CD4-positive, alpha-beta T cell treated with Interleukin-17A for 4 hours (primary cell): ENCODE measurements around the gene SPATA3.

Experiments used
- DNase-seq: peaks from one replicate; pipeline ENCODE4 v3.0.0-alpha.2; 2020; ENCODE audit warnings: mixed read lengths

SPATA3 gene

GRCh38 chr2:230968921-230969658 is 26.8 kb upstream of the SPATA3 start:
- no peak for DNase-seq

- no peak for DNase-seq
Measured at GRCh38 chr2:230969659-230970015, 26.3 kb upstream of the SPATA3 start.

GRCh38 chr2:230972046-230972445 is 23.9 kb upstream of the SPATA3 start:
- no peak for DNase-seq

- peak; percentile 74 for DNase-seq
Measured at GRCh38 chr2:230974096-230974913, 21.6 kb upstream of the SPATA3 start.

GRCh38 chr2:230975927-230976326 is 20.0 kb upstream of the SPATA3 start:
- no peak for DNase-seq

- DNase-seq: no peak
Measured at GRCh38 chr2:230976671-230977171, 19.2 kb upstream of the SPATA3 start.

GRCh38 chr2:230980468-230980867 is 15.5 kb upstream of the SPATA3 start:
- no peak for DNase-seq

- peak; percentile 53 for DNase-seq
Measured at GRCh38 chr2:230981704-230982103, 14.2 kb upstream of the SPATA3 start.

GRCh38 chr2:230982126-230982525 is 13.8 kb upstream of the SPATA3 start:
- DNase-seq: no peak

- DNase-seq: no peak
Measured at GRCh38 chr2:230982528-230982927, 13.4 kb upstream of the SPATA3 start.

- DNase-seq: no peak
Measured at GRCh38 chr2:230983566-230983965, 12.4 kb upstream of the SPATA3 start.

GRCh38 chr2:230984393-230985220 is 11.3 kb upstream of the SPATA3 start:
- DNase-seq: no peak

- no peak for DNase-seq
Measured at GRCh38 chr2:230985519-230986231, 10.2 kb upstream of the SPATA3 start.

GRCh38 chr2:230986520-230987136 is 9.3 kb upstream of the SPATA3 start:
- no peak for DNase-seq

- DNase-seq: peak; percentile 87
Measured at GRCh38 chr2:230987137-230988020, 8.5 kb upstream of the SPATA3 start.

GRCh38 chr2:230989731-230990130 is 6.2 kb upstream of the SPATA3 start:
- no peak for DNase-seq

GRCh38 chr2:230990131-230990898 is 5.6 kb upstream of the SPATA3 start:
- DNase-seq: no peak

GRCh38 chr2:230990899-230991150 is 5.1 kb upstream of the SPATA3 start:
- DNase-seq: no peak

- DNase-seq: no peak
Measured at GRCh38 chr2:230991598-230991997, 4.3 kb upstream of the SPATA3 start.

GRCh38 chr2:230996661-230997060 is 740 bp downstream of the SPATA3 start:
- DNase-seq: no peak

GRCh38 chr2:230998882-230999281 is 3.0 kb downstream of the SPATA3 start:
- no peak for DNase-seq
